Hepatocyte (in vitro differentiated cells): ENCODE measurements around the gene PLEKHA6. TPM values are rescaled to one million over a fixed set of nuclear protein-coding genes. Genes with fewer than 3 reads are reported as not detected.
"Not testable (repeated sequence)": the region's sequence is repeated elsewhere in the genome, so short reads cannot be mapped to it uniquely, and the experiment has no call there.

Experiments
- DNase-seq: peaks from one replicate; pipeline ENCODE4 v3.0.0-alpha.2; 2016; ENCODE audit warnings: low spot score
- H2AFZ ChIP-seq: fragments of 200-600 bp; sonication (generic); 2 replicates; pipeline ENCODE4 v1.6.0; 2016; ENCODE audit warnings: antibody characterized with exemption, mild to moderate bottlenecking
- H3K27ac ChIP-seq: fragments of 200-600 bp; sonication (generic); 2 replicates; pipeline ENCODE4 v1.5.1; 2016; ENCODE audit warnings: mild to moderate bottlenecking
- H3K27me3 ChIP-seq: fragments of 200-600 bp; sonication (generic); 2 replicates; pipeline ENCODE4 v1.6.1; 2016
- H3K36me3 ChIP-seq: fragments of 200-600 bp; sonication (generic); replicated peaks from 2 replicates; pipeline ENCODE4 v1.5.1; 2016; ENCODE audit warnings: low read depth; ENCODE audit not compliant: insufficient read depth
- H3K4me1 ChIP-seq: fragments of 200-600 bp; sonication (generic); 2 replicates; pipeline ENCODE4 v1.5.1; 2016; ENCODE audit warnings: mild to moderate bottlenecking, moderate library complexity; ENCODE audit not compliant: insufficient read depth
- H3K4me2 ChIP-seq: fragments of 200-600 bp; sonication (generic); 2 replicates; pipeline ENCODE4 v1.6.0; 2016
- H3K4me3 ChIP-seq: fragments of 200-600 bp; sonication (generic); 2 replicates; pipeline ENCODE4 v1.5.1; 2016; ENCODE audit warnings: mild to moderate bottlenecking
- H3K79me2 ChIP-seq: fragments of 200-600 bp; sonication (generic); 2 replicates; pipeline ENCODE4 v1.6.0; 2017; ENCODE audit warnings: mild to moderate bottlenecking
- H3K9me2 ChIP-seq: fragments of 200-600 bp; sonication (generic); replicated peaks from 2 replicates; pipeline ENCODE4 v1.6.0; 2017; ENCODE audit warnings: mild to moderate bottlenecking; ENCODE audit not compliant: insufficient read depth
- H3K9me3 ChIP-seq: fragments of 200-600 bp; sonication (generic); 2 replicates; pipeline ENCODE4 v1.5.1; 2016; ENCODE audit warnings: low read depth, mild to moderate bottlenecking
- H4K20me1 ChIP-seq: fragments of 200-600 bp; sonication (generic); 2 replicates; pipeline ENCODE4 v1.6.0; 2016; ENCODE audit warnings: mild to moderate bottlenecking; ENCODE audit not compliant: insufficient read depth, poor library complexity, severe bottlenecking
- CTCF ChIP-seq: fragments of 200-600 bp; sonication (generic); IDR thresholded peaks from 2 replicates; pipeline ENCODE4 v1.5.1; 2016; ENCODE audit warnings: antibody characterized with exemption, mild to moderate bottlenecking; ENCODE audit not compliant: poor library complexity
- EZH2 ChIP-seq: fragments of 200-600 bp; sonication (generic); IDR thresholded peaks from 2 replicates; pipeline ENCODE4 v1.6.1; 2016; ENCODE audit warnings: antibody characterized with exemption, mild to moderate bottlenecking, borderline replicate concordance
- EZH2phosphoT487 ChIP-seq: fragments of 200-600 bp; sonication (generic); IDR thresholded peaks from one replicate; pipeline ENCODE4 v1.6.1; 2018; ENCODE audit warnings: antibody characterized with exemption, mild to moderate bottlenecking, low read depth, moderate library complexity; ENCODE audit not compliant: unreplicated experiment, severe bottlenecking
- WGBS: methylation state at CpG from one replicate; pipeline ENCODE4 v1.1.6; 2016; ENCODE audit warnings: low lambda C conversion rate; ENCODE audit errors: missing lambda C conversion rate; 5-methylcytosine and 5-hydroxymethylcytosine counted together
- polyA plus RNA-seq: library from polyadenylated mRNA; unstranded; fragments of >200 nt; fragmentation: Nextera tagmentation; extraction: Ambion mirVana; gene quantifications from 2 replicates; pipeline ENCODE4 v1.2.1, GENCODE V29; 2016
- total RNA-seq: library from RNA; depleted of rRNA; stranded (reverse); fragments of >200 nt; gene quantifications from 2 replicates; pipeline ENCODE4 v1.2.3, GENCODE V29; 2014

Gene PLEKHA6
- total and polyA plus RNA-seq, 2 experiments from 2014 or later, result 14.3 to 31.5 TPM

GRCh38 chr1:204331275-204331674 is 28.5 kb downstream of the PLEKHA6 start:
- peak; percentile 57 for DNase-seq
- Histone ChIP-seq H3K4me2 (peak overlapping the region; percentile 20), H2AFZ (no peak overlapping the region), H4K20me1 (no peaks in the 10 kb centered on the region), H3K27me3 (no peaks in the 10 kb centered on the region), H3K9me2 (no peaks in the 10 kb centered on the region), H3K27ac (peak overlapping the region; percentile 80), H3K36me3 (no peaks in the 10 kb centered on the region), H3K9me3 (no peaks in the 10 kb centered on the region), H3K79me2 (peaks cover 65% of the 10 kb centered on the region), H3K4me1 (peaks cover 39% of the 10 kb centered on the region), H3K4me3 (no peak overlapping the region)
- no peak for TF ChIP-seq EZH2phosphoT487
- TF ChIP-seq EZH2, result no peak
- no peak for TF ChIP-seq CTCF
- WGBS, result 74% methylated on average over 3 of the region's 3 CpGs

GRCh38 chr1:204327870-204328269 is 31.9 kb downstream of the PLEKHA6 start:
- Histone ChIP-seq H3K4me1 (peaks cover 38% of the 10 kb centered on the region), H3K79me2 (peaks cover 53% of the 10 kb centered on the region)
- not testable (repeated sequence) for H3K4me2 ChIP-seq, H3K9me2 ChIP-seq, DNase-seq, H2AFZ ChIP-seq, H3K4me3 ChIP-seq, H3K36me3 ChIP-seq, H4K20me1 ChIP-seq, H3K9me3 ChIP-seq, H3K27ac ChIP-seq, H3K27me3 ChIP-seq
- WGBS, result 96% methylated on average over 3 of the region's 3 CpGs

- H3K79me2 ChIP-seq, result peaks cover 58% of the 10 kb centered on the region
- no peak for DNase-seq
- no peaks in the 10 kb centered on the region for H3K27me3 ChIP-seq
- WGBS, result 87% methylated on average over 10 of the region's 10 CpGs
- H3K9me2 ChIP-seq, result no peaks in the 10 kb centered on the region
- no peaks in the 10 kb centered on the region for H4K20me1 ChIP-seq
- H3K4me2 ChIP-seq, result no peak overlapping the region
- no peaks in the 10 kb centered on the region for H3K36me3 ChIP-seq
- no peak for TF ChIP-seq EZH2
- TF ChIP-seq EZH2phosphoT487, result no peak
- no peak for TF ChIP-seq CTCF
- no peaks in the 10 kb centered on the region for H3K9me3 ChIP-seq
- H2AFZ ChIP-seq, result no peak overlapping the region
- peaks cover 33% of the 10 kb centered on the region for H3K4me1 ChIP-seq
- no peak overlapping the region for H3K27ac ChIP-seq
- no peak overlapping the region for H3K4me3 ChIP-seq
These were observed 32.4 kb downstream of the PLEKHA6 start for GRCh38 chr1:204327359-204327758.

GRCh38 chr1:204326771-204327300 is 32.9 kb downstream of the PLEKHA6 start:
- Histone ChIP-seq H3K36me3 (no peaks in the 10 kb centered on the region), H3K79me2 (peaks cover 58% of the 10 kb centered on the region), H3K4me2 (no peak overlapping the region), H3K27me3 (no peaks in the 10 kb centered on the region), H2AFZ (no peak overlapping the region), H3K4me3 (no peak overlapping the region), H3K9me3 (no peaks in the 10 kb centered on the region), H3K9me2 (no peaks in the 10 kb centered on the region), H3K4me1 (peaks cover 31% of the 10 kb centered on the region), H4K20me1 (no peaks in the 10 kb centered on the region), H3K27ac (no peak overlapping the region)
- DNase-seq, result no peak
- TF ChIP-seq EZH2phosphoT487 (no peak), EZH2 (no peak), CTCF (no peak)
- 80% methylated on average over 8 of the region's 8 CpGs for WGBS
